B cell (primary cell): ENCODE data around the gene SEPTIN5. TPM values are rescaled to one million over a fixed set of nuclear protein-coding genes. Genes with fewer than 3 reads are reported as not detected.

Experiments used
- ATAC-seq: fragments of 200-7000 bp; cut with Tn5 transposase; one replicate; pipeline ENCODE4 v1.10.0; 2021; ENCODE audit warnings: low read depth, mild to moderate bottlenecking, moderate number of reproducible peaks, moderate library complexity
- CTCF ChIA-PET: fragments of 350-600 bp; sonication (Branson Sonifier 250); formaldehyde crosslinking; loops from one replicate; lab custom pipeline; 2021; ENCODE audit warnings: antibody characterized with exemption, inconsistent platforms; lab: Charles Lee
- POLR2A ChIA-PET: fragments of 350-600 bp; sonication (Branson Sonifier 250); formaldehyde crosslinking; loops from one replicate; lab custom pipeline; 2021; ENCODE audit warnings: antibody characterized with exemption; lab: Charles Lee
- DNase-seq: peaks from one replicate; pipeline ENCODE4 v3.0.0; 2013
- H2AFZ ChIP-seq: 2 replicates; pipeline ENCODE4 v1.6.1; 2012; ENCODE audit warnings: mild to moderate bottlenecking, low read depth, low read length; ENCODE audit not compliant: insufficient read depth, poor library complexity, severe bottlenecking
- H3K27ac ChIP-seq, 2 donors: 1 replicate in 1 of 2; 2 replicates in 1 of 2; pipeline ENCODE4 v1.5.1; 2012 to 2013; ENCODE audit warnings: low read length in 2 of 2, mild to moderate bottlenecking in 2 of 2, moderate library complexity in 1 of 2
- H3K27me3 ChIP-seq, 4 experiments: fragments of 200-600 bp in 1 of 4; sonication (generic) in 1 of 4; replicated peaks in 1 of 4; 1 replicate in 2 of 4; 2 replicates in 2 of 4; pipeline versions ENCODE4 v1.6.1 to v1.7.0; 2013 to 2016; ENCODE audit warnings: low read length in 3 of 4, mild to moderate bottlenecking in 2 of 4, mixed read lengths in 1 of 4, moderate library complexity in 1 of 4; ENCODE audit not compliant: insufficient read depth in 4 of 4, control insufficient read depth in 3 of 4; ENCODE audit errors: control extremely low read depth in 1 of 4
- H3K36me3 ChIP-seq, 2 experiments: replicated peaks in 1 of 2; 1 replicate in 1 of 2; 2 replicates in 1 of 2; pipeline versions ENCODE4 v1.6.1 to v1.7.1; 2013; ENCODE audit warnings: low read length in 1 of 2; ENCODE audit not compliant: insufficient read depth in 2 of 2, control insufficient read depth in 1 of 2; ENCODE audit errors: control extremely low read depth in 1 of 2, extremely low read depth in 1 of 2
- H3K4me1 ChIP-seq, 2 donors: fragments of 200-600 bp in 1 of 2; sonication (generic) in 1 of 2; 1 replicate in 1 of 2; 2 replicates in 1 of 2; pipeline versions ENCODE4 v1.5.1 to v1.6.1; 2013 to 2017; ENCODE audit warnings: low read length in 2 of 2; ENCODE audit not compliant: control insufficient read depth in 2 of 2, insufficient read depth in 2 of 2
- H3K4me2 ChIP-seq: replicated peaks from 2 replicates; pipeline ENCODE3; 2012; ENCODE audit warnings: mild to moderate bottlenecking, low read depth, low read length; ENCODE audit not compliant: poor library complexity, severe bottlenecking
- H3K4me3 ChIP-seq, 5 experiments: fragments of 200-600 bp in 1 of 5; sonication (generic) in 1 of 5; 1 replicate in 3 of 5; 2 replicates in 2 of 5; pipeline versions ENCODE4 v1.5.1 to v1.7.0; 2011 to 2016; ENCODE audit warnings: low read length in 4 of 5, mild to moderate bottlenecking in 4 of 5, low read depth in 2 of 5, control low read depth in 1 of 5, moderate library complexity in 1 of 5; ENCODE audit not compliant: insufficient read depth in 1 of 5; ENCODE audit errors: control extremely low read depth in 1 of 5, extremely low read depth in 1 of 5
- H3K79me2 ChIP-seq: fragments of 200-600 bp; sonication (generic); one replicate; pipeline ENCODE4 v1.6.0; 2016; ENCODE audit warnings: low read length; ENCODE audit not compliant: control insufficient read depth, insufficient read depth
- H3K9ac ChIP-seq: fragments of 200-600 bp; sonication (generic); 2 replicates; pipeline ENCODE4 v1.6.1; 2017; ENCODE audit warnings: mild to moderate bottlenecking, low read length, moderate library complexity
- H3K9me3 ChIP-seq, 3 donors: one replicate each; pipeline versions ENCODE4 v1.6.1 to v1.7.1; 2013; ENCODE audit warnings: low read length in 2 of 3; ENCODE audit not compliant: control insufficient read depth in 2 of 3, insufficient read depth in 1 of 3; ENCODE audit errors: control extremely low read depth in 1 of 3
- H4K20me1 ChIP-seq: 2 replicates; pipeline ENCODE4 v1.6.0; 2012; ENCODE audit warnings: mild to moderate bottlenecking, low read length; ENCODE audit not compliant: insufficient read depth, control insufficient read depth, poor library complexity, severe bottlenecking
- H3K27ac Mint-ChIP-seq: one replicate; pipeline ENCODE4 v1.8.0; 2021; ENCODE audit warnings: mixed read lengths
- H3K27me3 Mint-ChIP-seq: one replicate; pipeline ENCODE4 v1.8.0; 2021; ENCODE audit warnings: mixed read lengths
- H3K4me1 Mint-ChIP-seq: one replicate; pipeline ENCODE4 v1.8.0; 2021; ENCODE audit warnings: mixed read lengths
- H3K4me3 Mint-ChIP-seq: one replicate; pipeline ENCODE4 v1.8.0; 2021; ENCODE audit warnings: mixed read lengths
- H3K9me3 Mint-ChIP-seq: one replicate; pipeline ENCODE4 v1.8.0; 2022; ENCODE audit warnings: mixed read lengths; ENCODE audit not compliant: insufficient read depth
- EZH2 ChIP-seq: IDR thresholded peaks from 2 replicates; pipeline ENCODE4 v1.6.1; 2012; ENCODE audit warnings: borderline replicate concordance, low read depth, mild to moderate bottlenecking, moderate library complexity, low read length; ENCODE audit not compliant: insufficient read depth, poor library complexity, severe bottlenecking
- WGBS: methylation state at CpG from one replicate; pipeline ENCODE4 v1.1.5; 2013; ENCODE audit warnings: missing lambda C conversion rate; ENCODE audit not compliant: insufficient coverage; 5-methylcytosine and 5-hydroxymethylcytosine counted together
- intact Hi-C: fragments of 100-400 bp; cut with micrococcal nuclease; formaldehyde crosslinking; loops from one replicate; pipeline ENCODE4 v1.10.0; 2022
- polyA plus RNA-seq: library from polyadenylated mRNA; depleted of rRNA; stranded (reverse); fragments of >200 nt; gene quantifications from 2 replicates; pipeline ENCODE4 v1.2.3, GENCODE V29; 2012
- total RNA-seq, 2 donors: library from RNA; stranded (reverse); fragments of 120-200 nt in 1 of 2; gene quantifications; 1 replicate in 1 of 2; 2 replicates in 1 of 2; pipeline versions ENCODE4 v1.2.3 to v1.2.4, GENCODE V29; 2013 to 2022
- TF ChIP-seq, protein P1 (sequence below): fragments of 200-600 bp; IDR thresholded peaks from one replicate; pipeline ENCODE4 v1.8.0; 2022; ENCODE audit warnings: antibody characterized with exemption, mild to moderate bottlenecking

SEPTIN5 gene
- total and polyA plus RNA-seq, 2 donors (not counting 1 experiment from before 2014, with no cell fraction given) = 0.06 TPM; not detected in 1

DNA sequence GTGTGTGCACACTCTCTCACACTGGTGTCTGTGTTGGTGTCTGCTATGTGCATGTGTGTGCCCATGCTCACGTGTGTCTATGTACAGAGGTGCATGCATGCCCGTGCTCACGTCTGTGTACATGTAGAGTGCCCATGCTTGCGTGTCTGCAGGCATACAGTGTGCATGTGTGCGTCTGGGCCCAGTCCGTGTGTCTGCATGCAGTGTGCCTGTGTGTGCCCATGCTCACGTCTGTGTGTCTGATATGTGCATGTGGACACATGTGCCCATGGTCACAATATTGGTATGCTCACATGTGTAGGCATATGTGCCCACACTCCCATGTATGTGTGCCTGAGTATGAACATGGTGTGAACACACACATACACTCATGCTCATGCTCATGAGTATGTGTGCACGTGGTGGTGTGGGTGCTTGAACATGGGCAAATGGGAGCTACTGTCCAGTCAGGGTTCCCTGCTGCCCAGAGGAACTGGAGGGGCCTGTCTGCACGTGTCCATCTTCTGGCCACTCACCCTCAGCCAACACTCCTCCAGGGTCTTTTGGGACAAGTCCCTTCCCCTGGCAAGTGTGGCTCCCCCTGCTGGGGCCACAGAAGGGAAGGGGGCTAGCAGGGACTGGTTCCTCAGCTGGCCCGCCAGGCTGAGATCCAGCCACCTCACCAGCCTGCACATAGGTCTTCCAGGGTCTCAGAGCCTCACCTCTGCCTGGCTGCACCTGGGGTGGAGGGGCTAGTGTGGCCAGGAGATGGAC lies 39.0 kb downstream of the SEPTIN5 start:
- CTCF ChIA-PET = interaction anchor here (1.6 kb wide), 1 partner anchor 23 kb away, joined by 4 read pairs; no protein-coding TSS in a partner anchor
- H2AFZ ChIP-seq = no peak overlapping the region
- H3K27ac ChIP-seq = no peak overlapping the region
- no peak overlapping the region for H3K4me3 ChIP-seq
- Mint-ChIP-seq H3K27ac (no peak overlapping the region), H3K27me3 (peaks cover 42% of the 10 kb centered on the region), H3K4me1 (peaks cover 21% of the 10 kb centered on the region), H3K4me3 (no peak overlapping the region), H3K9me3 (no peaks in the 10 kb centered on the region)
- H4K20me1 ChIP-seq = no peaks in the 10 kb centered on the region
- no peaks in the 10 kb centered on the region for H3K36me3 ChIP-seq
- 88% methylated on average over 8 of the region's 10 CpGs for WGBS
- H3K9me3 ChIP-seq = peaks cover 0 to 16% (median 0%) of the 10 kb centered on the region in 3 donors
- TF ChIP-seq EZH2 = no peak
- TF ChIP-seq, protein P1, sequence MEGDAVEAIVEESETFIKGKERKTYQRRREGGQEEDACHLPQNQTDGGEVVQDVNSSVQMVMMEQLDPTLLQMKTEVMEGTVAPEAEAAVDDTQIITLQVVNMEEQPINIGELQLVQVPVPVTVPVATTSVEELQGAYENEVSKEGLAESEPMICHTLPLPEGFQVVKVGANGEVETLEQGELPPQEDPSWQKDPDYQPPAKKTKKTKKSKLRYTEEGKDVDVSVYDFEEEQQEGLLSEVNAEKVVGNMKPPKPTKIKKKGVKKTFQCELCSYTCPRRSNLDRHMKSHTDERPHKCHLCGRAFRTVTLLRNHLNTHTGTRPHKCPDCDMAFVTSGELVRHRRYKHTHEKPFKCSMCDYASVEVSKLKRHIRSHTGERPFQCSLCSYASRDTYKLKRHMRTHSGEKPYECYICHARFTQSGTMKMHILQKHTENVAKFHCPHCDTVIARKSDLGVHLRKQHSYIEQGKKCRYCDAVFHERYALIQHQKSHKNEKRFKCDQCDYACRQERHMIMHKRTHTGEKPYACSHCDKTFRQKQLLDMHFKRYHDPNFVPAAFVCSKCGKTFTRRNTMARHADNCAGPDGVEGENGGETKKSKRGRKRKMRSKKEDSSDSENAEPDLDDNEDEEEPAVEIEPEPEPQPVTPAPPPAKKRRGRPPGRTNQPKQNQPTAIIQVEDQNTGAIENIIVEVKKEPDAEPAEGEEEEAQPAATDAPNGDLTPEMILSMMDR = no peak
- POLR2A ChIA-PET = no interaction called here
- no peak for ATAC-seq
- intact Hi-C loops = no loop called here
- peaks cover 0 to 64% (median 28%) of the 10 kb centered on the region in 4 experiments for H3K27me3 ChIP-seq
- H3K79me2 ChIP-seq = no peaks in the 10 kb centered on the region
- H3K4me2 ChIP-seq = no peak overlapping the region
- DNase-seq = no peak
- peaks cover 24 to 31% of the 10 kb centered on the region in 2 donors for H3K4me1 ChIP-seq
- no peak overlapping the region for H3K9ac ChIP-seq
